ENCODE measurements around the gene TM9SF2.

DNA sequence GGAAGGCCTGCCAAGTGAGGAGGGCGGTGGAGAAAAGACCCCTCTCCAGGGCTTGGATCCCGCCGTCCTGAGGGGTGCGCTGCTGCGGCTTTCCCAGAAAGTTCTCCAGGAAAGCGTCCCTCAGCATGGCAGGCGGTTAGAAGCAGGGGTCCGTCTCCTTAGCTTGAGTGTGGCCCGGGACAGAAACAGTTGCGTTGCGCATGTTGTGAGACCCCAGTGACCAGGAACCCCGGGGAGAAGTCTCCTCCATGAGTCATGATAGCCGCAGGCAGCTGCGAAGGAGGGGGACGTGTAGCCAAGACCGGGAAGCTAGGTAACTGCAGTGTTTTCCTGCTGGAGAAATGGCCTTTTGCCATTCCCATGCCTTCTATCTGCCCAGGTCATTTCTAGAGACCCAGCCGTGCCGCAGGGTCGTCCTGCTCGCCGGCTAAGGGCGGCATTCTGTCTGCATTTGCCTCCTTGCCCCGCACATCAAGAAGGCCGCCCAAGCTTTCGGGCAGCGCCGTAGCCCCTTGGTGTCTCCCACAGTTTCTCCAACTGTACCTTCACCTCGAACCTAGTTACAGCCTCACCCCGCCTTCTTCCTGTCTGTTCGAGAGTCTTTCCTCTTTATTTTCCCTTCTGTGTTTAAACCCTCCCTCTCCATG, 64.3 kb downstream of the TM9SF2 start:
- TF ChIP-seq, protein P1, sequence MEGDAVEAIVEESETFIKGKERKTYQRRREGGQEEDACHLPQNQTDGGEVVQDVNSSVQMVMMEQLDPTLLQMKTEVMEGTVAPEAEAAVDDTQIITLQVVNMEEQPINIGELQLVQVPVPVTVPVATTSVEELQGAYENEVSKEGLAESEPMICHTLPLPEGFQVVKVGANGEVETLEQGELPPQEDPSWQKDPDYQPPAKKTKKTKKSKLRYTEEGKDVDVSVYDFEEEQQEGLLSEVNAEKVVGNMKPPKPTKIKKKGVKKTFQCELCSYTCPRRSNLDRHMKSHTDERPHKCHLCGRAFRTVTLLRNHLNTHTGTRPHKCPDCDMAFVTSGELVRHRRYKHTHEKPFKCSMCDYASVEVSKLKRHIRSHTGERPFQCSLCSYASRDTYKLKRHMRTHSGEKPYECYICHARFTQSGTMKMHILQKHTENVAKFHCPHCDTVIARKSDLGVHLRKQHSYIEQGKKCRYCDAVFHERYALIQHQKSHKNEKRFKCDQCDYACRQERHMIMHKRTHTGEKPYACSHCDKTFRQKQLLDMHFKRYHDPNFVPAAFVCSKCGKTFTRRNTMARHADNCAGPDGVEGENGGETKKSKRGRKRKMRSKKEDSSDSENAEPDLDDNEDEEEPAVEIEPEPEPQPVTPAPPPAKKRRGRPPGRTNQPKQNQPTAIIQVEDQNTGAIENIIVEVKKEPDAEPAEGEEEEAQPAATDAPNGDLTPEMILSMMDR (IDR thresholded peaks at IDR 0.05) = no peak
- no peak for TF ChIP-seq POLR2AphosphoS5 (IDR thresholded peaks at IDR 0.05; ENCODE audit: low read depth, low read length)

Measured in Panc1 (cell line).